Thymus (tissue), 14 donors: Measurements from ENCODE around the gene CLTC. TPM values are rescaled to one million over a fixed set of nuclear protein-coding genes. Genes with fewer than 3 reads are reported as not detected.
A peak's percentile ranks its signal among the peaks of the same experiment; 100 is the strongest.
"Not testable (repeated sequence)": the region's sequence is repeated elsewhere in the genome, so short reads cannot be mapped to it uniquely, and the experiment has no call there.

Experiments
- DNase-seq, 9 donors: peaks; one replicate each; pipeline ENCODE4 v3.0.0-alpha.2; 2013; ENCODE audit warnings: low spot score in 9 of 9, low read depth in 6 of 9, missing footprints in 1 of 9
- H3K27ac ChIP-seq, 2 donors: one replicate each; pipeline ENCODE4 v1.5.1; 2013; ENCODE audit warnings: control low read depth in 1 of 2, low read depth in 1 of 2, low read length in 1 of 2, mild to moderate bottlenecking in 1 of 2, moderate library complexity in 1 of 2
- H3K27me3 ChIP-seq, 2 donors: one replicate each; pipeline ENCODE4 v1.5.1; 2013; ENCODE audit warnings: low read length in 1 of 2; ENCODE audit not compliant: control insufficient read depth in 2 of 2, insufficient read depth in 1 of 2
- H3K36me3 ChIP-seq, 2 donors: one replicate each; pipeline ENCODE4 v1.5.1; 2013; ENCODE audit warnings: low read length in 1 of 2, mild to moderate bottlenecking in 1 of 2, moderate library complexity in 1 of 2; ENCODE audit not compliant: control insufficient read depth in 2 of 2, insufficient read depth in 2 of 2
- H3K4me1 ChIP-seq, 2 donors: one replicate each; pipeline ENCODE4 v1.5.1; 2013; ENCODE audit warnings: low read length in 2 of 2; ENCODE audit not compliant: control insufficient read depth in 2 of 2, insufficient read depth in 2 of 2
- H3K4me3 ChIP-seq, 2 donors: one replicate each; pipeline ENCODE4 v1.5.1; 2013; ENCODE audit warnings: low read length in 2 of 2, control low read depth in 1 of 2, mild to moderate bottlenecking in 1 of 2
- H3K9me3 ChIP-seq, 2 donors: one replicate each; pipeline ENCODE4 v1.5.1; 2013; ENCODE audit warnings: low read length in 1 of 2, mild to moderate bottlenecking in 1 of 2; ENCODE audit not compliant: control insufficient read depth in 2 of 2, insufficient read depth in 1 of 2
- WGBS: extraction: QIAGEN DNeasy Blood & Tissue Kit; methylation state at CpG from one replicate; pipeline ENCODE4 v1.1.7; 2013; 5-methylcytosine and 5-hydroxymethylcytosine counted together
- long read RNA-seq, 10 donors: transcript quantifications; one replicate each; lab custom pipeline, GENCODE V29; 2026
- polyA plus RNA-seq: library from polyadenylated mRNA; stranded (reverse); fragments of 200-250 nt; gene quantifications from one replicate; pipeline ENCODE4 v1.2.3, GENCODE V29; 2013
- total RNA-seq: library from RNA; stranded (reverse); fragments of 120-200 nt; gene quantifications from one replicate; pipeline ENCODE4 v1.2.4, GENCODE V29; 2013
- donor health status: healthy.

The CLTC gene
- total RNA-seq (89.0 TPM), polyA plus RNA-seq (127 TPM)
- long read RNA-seq, donor 1: 0 reads
- long read RNA-seq, donor 2: 0 reads
- long read RNA-seq, donor 3, full-length matches to known transcripts: 7 of 38 reads
- long read RNA-seq, donor 3, partial matches to known transcripts: 0 of 38 reads
- long read RNA-seq, donor 3, other reads (novel, unspliced or antisense): 31 of 38 reads
- long read RNA-seq, donor 4, full-length matches to known transcripts: 5 of 15 reads
- long read RNA-seq, donor 4, partial matches to known transcripts: 10 of 15 reads
- long read RNA-seq, donor 4, other reads (novel, unspliced or antisense): 0 of 15 reads
- long read RNA-seq, donor 5, full-length matches to known transcripts: 15 of 33 reads
- long read RNA-seq, donor 5, partial matches to known transcripts: 18 of 33 reads
- long read RNA-seq, donor 5, other reads (novel, unspliced or antisense): 0 of 33 reads
- long read RNA-seq, donor 6, full-length matches to known transcripts: 6 of 65 reads
- long read RNA-seq, donor 6, partial matches to known transcripts: 50 of 65 reads
- long read RNA-seq, donor 6, other reads (novel, unspliced or antisense): 9 of 65 reads
- long read RNA-seq, donor 7, full-length matches to known transcripts: 9 of 18 reads
- long read RNA-seq, donor 7, partial matches to known transcripts: 9 of 18 reads
- long read RNA-seq, donor 7, other reads (novel, unspliced or antisense): 0 of 18 reads
- long read RNA-seq, donor 8, full-length matches to known transcripts: 4 of 10 reads
- long read RNA-seq, donor 8, partial matches to known transcripts: 6 of 10 reads
- long read RNA-seq, donor 8, other reads (novel, unspliced or antisense): 0 of 10 reads
- long read RNA-seq, donor 9, full-length matches to known transcripts: 3 of 3 reads
- long read RNA-seq, donor 9, partial matches to known transcripts: 0 of 3 reads
- long read RNA-seq, donor 9, other reads (novel, unspliced or antisense): 0 of 3 reads
- long read RNA-seq, donor 10, full-length matches to known transcripts: 6 of 47 reads
- long read RNA-seq, donor 10, partial matches to known transcripts: 41 of 47 reads
- long read RNA-seq, donor 10, other reads (novel, unspliced or antisense): 0 of 47 reads

DNA sequence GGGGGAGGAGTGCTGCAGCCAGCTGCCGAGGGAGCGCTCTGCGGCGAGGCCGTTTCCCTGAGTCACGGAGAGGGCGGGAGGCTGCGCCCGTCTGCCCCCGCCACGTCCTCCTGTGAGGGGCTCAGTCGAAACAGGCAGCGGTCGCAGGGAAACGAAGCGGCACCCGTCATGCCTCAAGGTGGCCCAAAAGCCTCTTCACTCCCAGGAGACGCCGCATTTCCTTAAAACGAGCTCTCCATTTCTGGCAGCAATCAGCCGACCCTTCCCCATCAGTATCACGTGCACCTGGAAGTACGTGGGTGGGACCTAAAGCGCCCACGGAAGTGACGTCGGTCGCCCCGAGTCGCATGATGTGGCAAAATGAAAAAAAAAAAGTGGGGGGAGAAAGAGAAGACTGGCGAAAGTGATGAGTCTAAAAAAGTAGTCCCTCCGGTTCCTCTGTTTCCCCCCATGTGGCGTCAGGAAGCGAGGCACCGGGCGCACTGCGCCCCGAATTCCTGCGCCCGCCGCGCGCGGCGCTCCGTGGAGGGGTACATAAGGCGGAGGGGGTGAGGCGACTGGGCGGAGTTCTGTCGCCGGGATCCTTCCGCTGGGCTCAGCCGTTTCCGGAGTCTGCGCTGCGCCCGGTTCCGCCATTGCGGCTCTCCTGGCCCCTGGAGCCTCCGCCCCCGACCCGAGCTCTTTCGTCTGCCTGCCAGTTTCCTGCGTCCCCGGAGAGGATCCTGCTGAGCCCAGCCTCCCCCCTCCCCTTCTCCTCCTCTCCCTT lies at the start of gene CLTC:
Gene CLTC (plus strand): TSS at position 598 of the 766 bp plus-strand sequence. CDS start 237 bp downstream, outside the sequence.
- DNase-seq: peak; percentile 94 to 99 (median 96)
- H3K4me1 ChIP-seq: peaks cover 7 to 12% of the 10 kb centered on the region in 2 donors
- peaks cover 0 to 6% of the 10 kb centered on the region in 2 donors for H3K9me3 ChIP-seq
- peak within 1 kb of the TSS; percentile 93 to 98 for H3K27ac ChIP-seq
- H3K4me3 ChIP-seq: peak within 1 kb of the TSS; percentile 87 to 100
- no peaks in the 10 kb centered on the region for H3K27me3 ChIP-seq
- no peaks in the 10 kb centered on the region for H3K36me3 ChIP-seq
- WGBS: under 1% methylated on average over 65 of the region's 65 CpGs

DNA sequence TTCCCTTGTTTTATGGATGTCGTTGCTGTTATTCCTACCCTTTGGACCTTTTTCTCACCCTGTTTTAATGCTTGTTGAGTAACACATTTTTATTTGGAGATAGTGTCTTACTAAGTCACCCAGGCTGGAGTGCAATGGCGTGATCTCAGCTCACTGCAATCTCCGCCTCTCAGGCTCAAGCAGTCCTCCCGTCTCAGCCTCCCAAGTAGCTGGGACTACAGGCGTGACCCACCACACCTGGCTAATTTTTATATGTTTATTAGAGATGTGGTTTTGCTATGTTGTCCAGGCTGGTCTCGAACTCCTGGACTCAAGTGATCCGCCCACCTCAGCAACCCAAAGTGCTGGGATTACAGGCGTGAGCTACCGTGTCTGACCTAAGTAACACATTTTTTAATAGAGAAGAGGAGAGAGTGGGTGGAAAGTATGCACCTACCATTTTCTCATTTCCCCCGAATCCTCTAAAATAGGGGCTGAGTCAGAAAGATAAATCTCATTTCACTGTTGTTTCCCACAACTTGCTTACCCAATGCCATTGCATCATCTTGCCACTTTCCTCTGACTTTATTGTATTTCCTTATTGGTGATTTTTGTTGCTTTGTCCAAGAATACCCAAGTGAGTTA lies 47.3 kb upstream of the CLTC start:
- Histone ChIP-seq H3K4me1 (no peaks in the 10 kb centered on the region), H3K27ac (no peak overlapping the region), H3K9me3 (no peaks in the 10 kb centered on the region), H3K4me3 (no peak overlapping the region), H3K36me3 (peaks cover 2 to 4% of the 10 kb centered on the region in 2 donors), H3K27me3 (no peaks in the 10 kb centered on the region)
- 97% methylated on average over 10 of the region's 10 CpGs for WGBS
- DNase-seq: no peak

- DNase-seq, H3K4me3 ChIP-seq, H3K9me3 ChIP-seq, H3K36me3 ChIP-seq, H3K4me1 ChIP-seq, H3K27me3 ChIP-seq, H3K27ac ChIP-seq: not testable (repeated sequence)
- WGBS: no CpG with 5 or more reads among the region's 1 CpG
Observed at GRCh38 chr17:59584168-59584567, 35.5 kb upstream of the CLTC start.

DNA sequence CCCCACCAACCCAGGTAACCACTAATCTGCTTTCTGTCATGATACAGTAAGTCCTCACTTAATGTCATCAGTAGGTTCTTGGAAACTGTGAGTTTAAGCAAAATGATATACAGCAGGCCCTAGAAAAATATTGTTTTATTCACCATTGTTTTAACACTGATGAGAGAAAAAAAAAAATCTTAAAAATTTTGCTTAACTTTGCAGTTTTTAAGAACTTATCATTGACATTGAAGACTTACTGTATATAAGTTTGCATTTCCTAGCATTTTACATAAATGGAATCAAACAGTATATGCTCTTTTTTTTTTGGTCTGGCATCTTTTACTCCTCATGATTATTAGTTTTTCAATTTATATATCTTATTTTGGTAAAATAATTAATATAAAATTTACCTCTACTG lies 19.5 kb upstream of the CLTC start:
- H3K27me3 ChIP-seq: no peaks in the 10 kb centered on the region
- H3K9me3 ChIP-seq: no peaks in the 10 kb centered on the region
- H3K36me3 ChIP-seq: peaks cover 13 to 33% of the 10 kb centered on the region in 2 donors
- no peak for DNase-seq
- no peaks in the 10 kb centered on the region for H3K4me1 ChIP-seq
- H3K27ac ChIP-seq: no peak overlapping the region
- no peak overlapping the region for H3K4me3 ChIP-seq

- Histone ChIP-seq H3K4me1 (no peaks in the 10 kb centered on the region), H3K27ac (no peak overlapping the region), H3K27me3 (no peaks in the 10 kb centered on the region), H3K36me3 (peaks cover 19 to 43% of the 10 kb centered on the region in 2 donors), H3K9me3 (no peaks in the 10 kb centered on the region), H3K4me3 (no peak overlapping the region)
- 95% methylated on average over 2 of the region's 2 CpGs for WGBS
- no peak for DNase-seq
Observed at GRCh38 chr17:59601130-59601529, 18.6 kb upstream of the CLTC start.

DNA sequence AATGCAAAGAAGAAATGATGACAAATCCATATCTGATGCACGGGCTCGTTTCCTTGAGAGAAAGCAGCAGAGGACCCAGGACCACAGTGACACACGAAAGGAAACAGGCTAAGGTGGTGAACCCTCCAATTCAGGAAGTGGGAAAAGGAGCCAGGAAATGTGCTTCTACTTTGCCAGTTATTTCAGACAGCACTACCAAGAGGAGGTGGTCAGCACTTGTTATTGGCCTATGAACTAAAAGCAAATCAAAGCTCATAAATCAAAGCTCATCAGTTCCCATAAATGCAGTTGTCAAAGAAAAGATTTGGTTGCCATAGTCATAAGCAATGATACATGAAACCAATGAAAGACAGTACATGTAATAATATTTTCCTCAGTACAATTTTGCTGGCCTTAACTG lies 12.6 kb upstream of the CLTC start:
- no peaks in the 10 kb centered on the region for H3K9me3 ChIP-seq
- H3K36me3 ChIP-seq: peaks cover 15 to 48% of the 10 kb centered on the region in 2 donors
- WGBS: 72% methylated on average over 3 of the region's 3 CpGs
- no peaks in the 10 kb centered on the region for H3K4me1 ChIP-seq
- no peak for DNase-seq
- H3K4me3 ChIP-seq: no peak overlapping the region
- H3K27ac ChIP-seq: no peak overlapping the region
- no peaks in the 10 kb centered on the region for H3K27me3 ChIP-seq

- 97% methylated on average over 5 of the region's 5 CpGs for WGBS
- Histone ChIP-seq H3K36me3 (peaks cover 11 to 40% of the 10 kb centered on the region in 2 donors), H3K4me3 (no peak overlapping the region), H3K4me1 (no peaks in the 10 kb centered on the region), H3K27ac (no peak overlapping the region), H3K27me3 (no peaks in the 10 kb centered on the region), H3K9me3 (no peaks in the 10 kb centered on the region)
- no peak for DNase-seq
Observed at GRCh38 chr17:59607817-59608403, 11.8 kb upstream of the CLTC start.

- peaks cover 0 to 19% of the 10 kb centered on the region in 2 donors for H3K36me3 ChIP-seq
- H3K4me3 ChIP-seq: no peak overlapping the region
- no peak overlapping the region for H3K27ac ChIP-seq
- H3K9me3 ChIP-seq: no peaks in the 10 kb centered on the region
- no peaks in the 10 kb centered on the region for H3K27me3 ChIP-seq
- H3K4me1 ChIP-seq: no peaks in the 10 kb centered on the region
- DNase-seq: no peak
Observed at GRCh38 chr17:59611503-59611902, 8.2 kb upstream of the CLTC start.
